H9 (cell line): ENCODE measurements around the gene FAM174A. TPM values are rescaled to one million over a fixed set of nuclear protein-coding genes. Genes with fewer than 3 reads are reported as not detected.

Experiments
- DNase-seq: peaks from one replicate; pipeline ENCODE4 v3.0.0-alpha.2; 2017
- H2AFZ ChIP-seq: one replicate; pipeline ENCODE4 v1.6.1; 2013; ENCODE audit warnings: mild to moderate bottlenecking, low read length, control low read depth, moderate library complexity
- H2AK5ac ChIP-seq: 2 replicates; pipeline ENCODE4 v1.6.1; 2013; ENCODE audit warnings: low read length, control low read depth, mixed read lengths; ENCODE audit not compliant: insufficient read length
- H2BK120ac ChIP-seq: one replicate; pipeline ENCODE4 v1.6.1; 2013; ENCODE audit warnings: low read depth, mild to moderate bottlenecking, low read length, control low read depth, inconsistent platforms; ENCODE audit not compliant: poor library complexity, severe bottlenecking
- H2BK12ac ChIP-seq: 2 replicates; pipeline ENCODE4 v1.6.1; 2013; ENCODE audit warnings: low read length, control low read depth, mixed read lengths, low read depth; ENCODE audit not compliant: insufficient read length
- H2BK15ac ChIP-seq: 2 replicates; pipeline ENCODE4 v1.6.1; 2013; ENCODE audit warnings: low read depth, low read length, control low read depth
- H2BK20ac ChIP-seq: one replicate; pipeline ENCODE4 v1.6.1; 2013; ENCODE audit warnings: low read depth, mild to moderate bottlenecking, low read length, control low read depth, inconsistent platforms; ENCODE audit not compliant: poor library complexity, severe bottlenecking
- H2BK5ac ChIP-seq: 2 replicates; pipeline ENCODE4 v1.6.1; 2013; ENCODE audit warnings: low read length, control low read depth, mixed read lengths; ENCODE audit not compliant: insufficient read length
- H3K14ac ChIP-seq: 2 replicates; pipeline ENCODE4 v1.6.1; 2013; ENCODE audit warnings: low read length, control low read depth; ENCODE audit not compliant: insufficient read depth
- H3K18ac ChIP-seq: 2 replicates; pipeline ENCODE4 v1.6.1; 2013; ENCODE audit warnings: low read depth, mild to moderate bottlenecking, mixed read lengths, low read length, control low read depth; ENCODE audit not compliant: insufficient read length
- H3K23ac ChIP-seq: 2 replicates; pipeline ENCODE4 v1.6.1; 2013; ENCODE audit warnings: low read length, control low read depth, mixed read lengths, low read depth; ENCODE audit not compliant: insufficient read length
- H3K23me2 ChIP-seq: 2 replicates; pipeline ENCODE4 v1.6.1; 2013; ENCODE audit warnings: low read depth, mild to moderate bottlenecking, mixed read lengths, low read length, control low read depth; ENCODE audit not compliant: insufficient read length, poor library complexity, severe bottlenecking
- H3K27ac ChIP-seq: 2 replicates; pipeline ENCODE4 v1.5.1; 2013; ENCODE audit warnings: low read length, control low read depth, mixed read lengths, low read depth; ENCODE audit not compliant: insufficient read length
- H3K27me3 ChIP-seq: 2 replicates; pipeline ENCODE4 v1.6.1; 2013; ENCODE audit warnings: low read length, control low read depth, inconsistent platforms; ENCODE audit not compliant: insufficient read depth
- H3K4ac ChIP-seq: 2 replicates; pipeline ENCODE4 v1.6.1; 2013; ENCODE audit warnings: low read depth, mild to moderate bottlenecking, control low read depth, inconsistent platforms, low read length, moderate library complexity
- H3K4me1 ChIP-seq: 2 replicates; pipeline ENCODE4 v1.6.1; 2013; ENCODE audit warnings: low read length, control low read depth, inconsistent platforms; ENCODE audit not compliant: insufficient read depth
- H3K4me2 ChIP-seq: 2 replicates; pipeline ENCODE4 v1.6.1; 2013; ENCODE audit warnings: low read length, control low read depth, mixed read lengths; ENCODE audit not compliant: insufficient read length, insufficient read depth
- H3K56ac ChIP-seq: 2 replicates; pipeline ENCODE4 v1.6.1; 2013; ENCODE audit warnings: low read depth, mild to moderate bottlenecking, mixed read lengths, low read length, control low read depth; ENCODE audit not compliant: insufficient read length
- H3K79me1 ChIP-seq: 2 replicates; pipeline ENCODE4 v1.6.1; 2013; ENCODE audit warnings: low read depth, mild to moderate bottlenecking, moderate library complexity, low read length, control low read depth, inconsistent platforms; ENCODE audit not compliant: insufficient read depth, poor library complexity, severe bottlenecking
- H3K79me2 ChIP-seq: 2 replicates; pipeline ENCODE4 v1.6.1; 2013; ENCODE audit warnings: low read length, control low read depth, inconsistent platforms; ENCODE audit not compliant: insufficient read depth
- H3K9ac ChIP-seq: 2 replicates; pipeline ENCODE4 v1.6.1; 2013; ENCODE audit warnings: low read length, control low read depth, mixed read lengths; ENCODE audit not compliant: insufficient read length; ENCODE audit errors: extremely low read depth
- H3K9me3 ChIP-seq: one replicate; pipeline ENCODE4 v1.6.1; 2013; ENCODE audit warnings: low read depth, low read length, inconsistent platforms; ENCODE audit not compliant: control insufficient read depth
- H3T11ph ChIP-seq: one replicate; pipeline ENCODE4 v1.6.1; 2013; ENCODE audit warnings: mild to moderate bottlenecking, low read length, control low read depth, inconsistent platforms
- H4K20me1 ChIP-seq: one replicate; pipeline ENCODE4 v1.6.1; 2013; ENCODE audit not compliant: control insufficient read depth, insufficient read length, insufficient read depth
- H4K5ac ChIP-seq: 2 replicates; pipeline ENCODE4 v1.6.1; 2013; ENCODE audit warnings: low read depth, mild to moderate bottlenecking, mixed read lengths, low read length, control low read depth; ENCODE audit not compliant: insufficient read length
- H4K8ac ChIP-seq: replicated peaks from 2 replicates; pipeline ENCODE4 v1.6.1; 2013; ENCODE audit warnings: low read length, control low read depth, mixed read lengths, low read depth; ENCODE audit not compliant: insufficient read length
- H4K91ac ChIP-seq: 2 replicates; pipeline ENCODE4 v1.6.1; 2013; ENCODE audit warnings: low read depth, mild to moderate bottlenecking, moderate library complexity, mixed read lengths, low read length, control low read depth; ENCODE audit not compliant: insufficient read length
- H3K27ac Mint-ChIP-seq, 3 experiments: 2 replicates in 2 of 3; 3 replicates in 1 of 3; pipeline ENCODE4 v1.8.0; 2020 to 2021; ENCODE audit warnings: mixed read lengths in 3 of 3, mild to moderate bottlenecking in 1 of 3, moderate library complexity in 1 of 3
- H3K27me3 Mint-ChIP-seq: 2 replicates; pipeline ENCODE4 v1.8.0; 2021; ENCODE audit warnings: low read depth, mild to moderate bottlenecking, moderate library complexity, mixed read lengths
- H3K36me3 Mint-ChIP-seq, 3 experiments: 2 replicates in 2 of 3; 3 replicates in 1 of 3; pipeline ENCODE4 v1.8.0; 2020 to 2021; ENCODE audit warnings: low read depth in 3 of 3, mixed read lengths in 3 of 3; ENCODE audit not compliant: insufficient read depth in 1 of 3
- H3K4me1 Mint-ChIP-seq, 2 experiments: 2 replicates each; pipeline ENCODE4 v1.8.0; 2020; ENCODE audit warnings: mixed read lengths in 2 of 2
- H3K4me3 Mint-ChIP-seq, 2 experiments: 2 replicates in 1 of 2; 3 replicates in 1 of 2; pipeline ENCODE4 v1.8.0; 2020 to 2021; ENCODE audit warnings: mild to moderate bottlenecking in 2 of 2, mixed read lengths in 2 of 2, moderate library complexity in 1 of 2
- H3K9me3 Mint-ChIP-seq, 2 experiments: 2 replicates in 1 of 2; 3 replicates in 1 of 2; pipeline ENCODE4 v1.8.0; 2020; ENCODE audit warnings: mild to moderate bottlenecking in 2 of 2, mixed read lengths in 2 of 2, moderate library complexity in 1 of 2
- total RNA-seq: library from RNA; stranded (reverse); gene quantifications from 2 replicates; pipeline ENCODE4 v1.2.1, GENCODE V29; 2021
- TF ChIP-seq, protein P1 (sequence below): fragments of 200-600 bp; sonication (generic); conservative IDR thresholded peaks from 3 replicates; pipeline ENCODE4 v1.8.0; 2021; ENCODE audit warnings: antibody characterized with exemption, mild to moderate bottlenecking

Gene FAM174A
- total RNA-seq, 1 experiment from 2014 or later: 4.3 TPM

DNA sequence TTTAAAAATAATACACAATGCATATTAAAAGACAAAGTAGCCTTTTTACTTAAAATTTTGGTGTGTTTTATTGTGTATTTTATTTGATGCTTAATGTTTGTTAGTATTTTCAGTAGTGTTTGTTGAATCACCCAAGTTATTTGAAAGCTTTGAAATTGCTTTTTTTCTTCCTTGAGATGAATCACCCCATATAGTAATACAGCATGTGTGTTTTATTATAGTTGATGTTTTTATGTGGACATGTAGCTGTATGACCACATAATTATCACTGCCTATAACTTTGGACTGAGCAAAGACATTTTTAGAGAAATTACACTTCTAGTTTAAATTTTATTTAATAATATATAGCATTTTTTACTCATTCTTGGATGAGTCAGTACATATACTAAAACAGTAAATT is 18.0 kb downstream of the FAM174A start:
- Histone ChIP-seq H2AK5ac (no peak overlapping the region), H3K79me1 (no peaks in the 10 kb centered on the region), H2BK15ac (no peak overlapping the region), H2BK120ac (no peak overlapping the region), H3K56ac (no peak overlapping the region), H3K23me2 (no peaks in the 10 kb centered on the region), H2BK12ac (no peak overlapping the region), H3K23ac (no peak overlapping the region), H2BK20ac (no peak overlapping the region), H4K8ac (no peak overlapping the region), H3K4ac (no peak overlapping the region), H3K9me3 (no peaks in the 10 kb centered on the region), H4K91ac (no peak overlapping the region), H4K20me1 (no peaks in the 10 kb centered on the region), H3K27me3 (no peaks in the 10 kb centered on the region), H3K14ac (no peak overlapping the region), H2AFZ (no peak overlapping the region), H3K18ac (no peak overlapping the region), H3K79me2 (no peaks in the 10 kb centered on the region), H4K5ac (no peak overlapping the region), H3K4me1 (no peaks in the 10 kb centered on the region), H3K27ac (no peak overlapping the region), H3K4me2 (no peak overlapping the region), H3T11ph (no peak overlapping the region), H3K9ac (no peak overlapping the region), H2BK5ac (no peak overlapping the region)
- Mint-ChIP-seq H3K4me1 (no peaks in the 10 kb centered on the region), H3K36me3 (peaks cover 0 to 6% (median 0%) of the 10 kb centered on the region in 3 experiments; a peak in 5 of 7 replicates), H3K9me3 (peaks cover 8% of the 10 kb centered on the region in 2 experiments; a peak in 4 of 5 replicates), H3K4me3 (no peak overlapping the region), H3K27me3 (no peaks in the 10 kb centered on the region), H3K27ac (no peak overlapping the region)
- DNase-seq: no peak
- TF ChIP-seq, protein P1, sequence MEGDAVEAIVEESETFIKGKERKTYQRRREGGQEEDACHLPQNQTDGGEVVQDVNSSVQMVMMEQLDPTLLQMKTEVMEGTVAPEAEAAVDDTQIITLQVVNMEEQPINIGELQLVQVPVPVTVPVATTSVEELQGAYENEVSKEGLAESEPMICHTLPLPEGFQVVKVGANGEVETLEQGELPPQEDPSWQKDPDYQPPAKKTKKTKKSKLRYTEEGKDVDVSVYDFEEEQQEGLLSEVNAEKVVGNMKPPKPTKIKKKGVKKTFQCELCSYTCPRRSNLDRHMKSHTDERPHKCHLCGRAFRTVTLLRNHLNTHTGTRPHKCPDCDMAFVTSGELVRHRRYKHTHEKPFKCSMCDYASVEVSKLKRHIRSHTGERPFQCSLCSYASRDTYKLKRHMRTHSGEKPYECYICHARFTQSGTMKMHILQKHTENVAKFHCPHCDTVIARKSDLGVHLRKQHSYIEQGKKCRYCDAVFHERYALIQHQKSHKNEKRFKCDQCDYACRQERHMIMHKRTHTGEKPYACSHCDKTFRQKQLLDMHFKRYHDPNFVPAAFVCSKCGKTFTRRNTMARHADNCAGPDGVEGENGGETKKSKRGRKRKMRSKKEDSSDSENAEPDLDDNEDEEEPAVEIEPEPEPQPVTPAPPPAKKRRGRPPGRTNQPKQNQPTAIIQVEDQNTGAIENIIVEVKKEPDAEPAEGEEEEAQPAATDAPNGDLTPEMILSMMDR: no peak
